ENCODE measurements around the gene FGF18. TPM values are rescaled to one million over a fixed set of nuclear protein-coding genes. Genes with fewer than 3 reads are reported as not detected.

The FGF18 gene
- total and polyA plus RNA-seq, 2 experiments from 2014 or later = 1.00 to 7.2 TPM

DNA sequence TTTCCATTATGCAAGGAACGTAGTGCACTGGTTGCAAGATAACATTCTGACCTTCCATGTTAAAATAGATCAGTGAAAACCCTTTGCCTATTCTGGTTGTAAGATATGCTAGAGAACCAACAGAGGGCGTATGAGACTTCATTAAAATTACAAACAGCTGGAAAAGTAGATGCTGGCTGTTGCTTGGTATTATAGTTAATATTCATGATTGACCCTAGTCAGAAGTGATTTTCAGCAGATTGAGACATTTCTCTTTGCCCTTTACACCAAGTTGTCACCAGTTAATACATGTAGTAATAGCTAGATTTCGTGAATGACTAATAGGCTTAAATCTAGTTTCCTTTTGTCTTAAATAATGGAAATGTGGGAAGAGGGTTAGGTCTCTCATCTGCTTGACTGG is 13.8 kb upstream of the FGF18 start:
- H3K27ac ChIP-seq = no peak overlapping the region
- H3K36me3 ChIP-seq (replicated peaks; ENCODE audit: insufficient read depth, low read depth) = peaks cover 20% of the 10 kb centered on the region
- H3K9me3 ChIP-seq (ENCODE audit: low read depth) = no peaks in the 10 kb centered on the region
- H2AFZ ChIP-seq = no peak overlapping the region
- TF ChIP-seq EZH2 (IDR thresholded peaks at IDR 0.05; ENCODE audit: borderline replicate concordance) (no peak), EZH2phosphoT487 (IDR thresholded peaks at IDR 0.05; ENCODE audit: low read depth, severe bottlenecking, unreplicated experiment) (no peak)
- TF ChIP-seq, protein P1, sequence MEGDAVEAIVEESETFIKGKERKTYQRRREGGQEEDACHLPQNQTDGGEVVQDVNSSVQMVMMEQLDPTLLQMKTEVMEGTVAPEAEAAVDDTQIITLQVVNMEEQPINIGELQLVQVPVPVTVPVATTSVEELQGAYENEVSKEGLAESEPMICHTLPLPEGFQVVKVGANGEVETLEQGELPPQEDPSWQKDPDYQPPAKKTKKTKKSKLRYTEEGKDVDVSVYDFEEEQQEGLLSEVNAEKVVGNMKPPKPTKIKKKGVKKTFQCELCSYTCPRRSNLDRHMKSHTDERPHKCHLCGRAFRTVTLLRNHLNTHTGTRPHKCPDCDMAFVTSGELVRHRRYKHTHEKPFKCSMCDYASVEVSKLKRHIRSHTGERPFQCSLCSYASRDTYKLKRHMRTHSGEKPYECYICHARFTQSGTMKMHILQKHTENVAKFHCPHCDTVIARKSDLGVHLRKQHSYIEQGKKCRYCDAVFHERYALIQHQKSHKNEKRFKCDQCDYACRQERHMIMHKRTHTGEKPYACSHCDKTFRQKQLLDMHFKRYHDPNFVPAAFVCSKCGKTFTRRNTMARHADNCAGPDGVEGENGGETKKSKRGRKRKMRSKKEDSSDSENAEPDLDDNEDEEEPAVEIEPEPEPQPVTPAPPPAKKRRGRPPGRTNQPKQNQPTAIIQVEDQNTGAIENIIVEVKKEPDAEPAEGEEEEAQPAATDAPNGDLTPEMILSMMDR (IDR thresholded peaks at IDR 0.05; ENCODE audit: poor library complexity) = peak; percentile 41
- no peak overlapping the region for H3K4me2 ChIP-seq
- no peaks in the 10 kb centered on the region for H3K27me3 ChIP-seq
- H3K4me3 ChIP-seq = no peak overlapping the region
- peaks cover 66% of the 10 kb centered on the region for H4K20me1 ChIP-seq (ENCODE audit: insufficient read depth, poor library complexity, severe bottlenecking)
- peaks cover 58% of the 10 kb centered on the region for H3K79me2 ChIP-seq
- 67% methylated on average over 3 of the region's 3 CpGs for WGBS (ENCODE audit: low lambda C conversion rate, missing lambda C conversion rate)
- no peaks in the 10 kb centered on the region for H3K9me2 ChIP-seq (replicated peaks; ENCODE audit: insufficient read depth)
- no peaks in the 10 kb centered on the region for H3K4me1 ChIP-seq (ENCODE audit: insufficient read depth)
- no peak for DNase-seq (ENCODE audit: low spot score)

GRCh38 chr5:171407234-171407633 is 12.2 kb upstream of the FGF18 start:
- Histone ChIP-seq H2AFZ (no peak overlapping the region), H3K27me3 (no peaks in the 10 kb centered on the region), H3K27ac (no peak overlapping the region), H4K20me1 (ENCODE audit: insufficient read depth, poor library complexity, severe bottlenecking) (peaks cover 72% of the 10 kb centered on the region), H3K4me1 (ENCODE audit: insufficient read depth) (no peaks in the 10 kb centered on the region), H3K9me2 (replicated peaks; ENCODE audit: insufficient read depth) (no peaks in the 10 kb centered on the region), H3K36me3 (replicated peaks; ENCODE audit: insufficient read depth, low read depth) (peaks cover 10% of the 10 kb centered on the region), H3K4me2 (no peak overlapping the region), H3K4me3 (no peak overlapping the region), H3K79me2 (peaks cover 49% of the 10 kb centered on the region), H3K9me3 (ENCODE audit: low read depth) (no peaks in the 10 kb centered on the region)
- TF ChIP-seq EZH2phosphoT487 (IDR thresholded peaks at IDR 0.05; ENCODE audit: low read depth, severe bottlenecking, unreplicated experiment) = no peak
- TF ChIP-seq EZH2 (IDR thresholded peaks at IDR 0.05; ENCODE audit: borderline replicate concordance) = no peak
- TF ChIP-seq, protein P1 (IDR thresholded peaks at IDR 0.05; ENCODE audit: poor library complexity) = no peak
- WGBS (ENCODE audit: low lambda C conversion rate, missing lambda C conversion rate) = 90% methylated on average over 4 of the region's 4 CpGs
- DNase-seq (ENCODE audit: low spot score) = no peak

DNA sequence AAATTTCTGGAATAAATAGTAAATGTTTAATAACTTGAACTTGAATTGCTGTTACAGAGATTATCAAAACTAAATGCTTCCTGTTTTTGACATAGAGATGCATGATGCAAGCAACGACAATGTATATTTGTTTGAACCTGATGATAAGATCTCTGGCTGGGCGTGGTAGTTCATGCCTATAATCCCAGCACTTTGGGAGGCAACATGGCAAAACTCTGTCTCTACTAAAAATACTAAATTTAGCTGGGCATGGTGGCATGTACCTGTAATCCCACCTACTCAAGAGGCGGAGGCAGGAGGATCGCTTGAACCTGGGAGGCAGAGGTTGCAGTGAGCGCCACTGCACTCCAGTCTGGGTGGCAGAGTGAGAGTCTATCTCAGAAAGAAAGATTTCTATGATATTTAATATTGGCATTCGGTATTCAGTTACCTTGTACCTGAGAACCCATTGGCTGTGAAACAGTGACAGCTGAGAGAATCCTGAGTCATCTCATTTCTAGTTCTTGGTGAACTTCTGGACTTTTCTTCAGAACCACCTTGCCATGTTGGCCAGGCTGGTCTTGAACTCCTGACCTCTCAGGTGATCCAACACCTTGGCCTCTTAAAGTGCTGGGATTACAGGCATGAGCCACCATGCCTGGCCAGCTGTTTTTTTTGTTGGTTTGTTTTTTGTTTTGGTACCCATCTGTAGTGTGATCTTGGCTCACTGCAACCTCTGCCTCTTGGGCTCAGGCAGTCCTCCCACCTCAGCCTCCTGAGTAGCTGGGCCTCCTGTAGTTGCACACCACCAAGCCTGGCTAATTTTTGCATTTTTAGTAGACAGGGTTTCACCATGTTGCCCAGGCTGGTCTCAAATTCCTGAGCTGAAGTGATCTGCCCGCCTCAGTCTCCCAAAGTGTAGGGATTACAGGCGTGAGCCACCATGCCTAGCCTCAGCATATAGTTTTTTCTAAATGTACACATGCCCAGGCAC is 10.0 kb upstream of the FGF18 start:
- DNase-seq (ENCODE audit: low spot score) = no peak
- TF ChIP-seq EZH2phosphoT487 (IDR thresholded peaks at IDR 0.05; ENCODE audit: low read depth, severe bottlenecking, unreplicated experiment) (no peak), EZH2 (IDR thresholded peaks at IDR 0.05; ENCODE audit: borderline replicate concordance) (no peak)
- TF ChIP-seq, protein P1 (IDR thresholded peaks at IDR 0.05; ENCODE audit: poor library complexity) = no peak
- WGBS (ENCODE audit: low lambda C conversion rate, missing lambda C conversion rate) = 90% methylated on average over 8 of the region's 8 CpGs
- H3K4me3 ChIP-seq = no peak overlapping the region
- no peaks in the 10 kb centered on the region for H3K27me3 ChIP-seq
- H3K9me2 ChIP-seq (replicated peaks; ENCODE audit: insufficient read depth) = no peaks in the 10 kb centered on the region
- H4K20me1 ChIP-seq (ENCODE audit: insufficient read depth, poor library complexity, severe bottlenecking) = peaks cover 90% of the 10 kb centered on the region
- H3K4me1 ChIP-seq (ENCODE audit: insufficient read depth) = no peaks in the 10 kb centered on the region
- H2AFZ ChIP-seq = no peak overlapping the region
- H3K9me3 ChIP-seq (ENCODE audit: low read depth) = no peaks in the 10 kb centered on the region
- H3K36me3 ChIP-seq (replicated peaks; ENCODE audit: insufficient read depth, low read depth) = peaks cover 10% of the 10 kb centered on the region
- H3K79me2 ChIP-seq = peaks cover 49% of the 10 kb centered on the region
- H3K27ac ChIP-seq = no peak overlapping the region
- no peak overlapping the region for H3K4me2 ChIP-seq

All from hepatocyte (in vitro differentiated cells).